ENCODE data around the gene MLLT10.

Gene MLLT10

DNA sequence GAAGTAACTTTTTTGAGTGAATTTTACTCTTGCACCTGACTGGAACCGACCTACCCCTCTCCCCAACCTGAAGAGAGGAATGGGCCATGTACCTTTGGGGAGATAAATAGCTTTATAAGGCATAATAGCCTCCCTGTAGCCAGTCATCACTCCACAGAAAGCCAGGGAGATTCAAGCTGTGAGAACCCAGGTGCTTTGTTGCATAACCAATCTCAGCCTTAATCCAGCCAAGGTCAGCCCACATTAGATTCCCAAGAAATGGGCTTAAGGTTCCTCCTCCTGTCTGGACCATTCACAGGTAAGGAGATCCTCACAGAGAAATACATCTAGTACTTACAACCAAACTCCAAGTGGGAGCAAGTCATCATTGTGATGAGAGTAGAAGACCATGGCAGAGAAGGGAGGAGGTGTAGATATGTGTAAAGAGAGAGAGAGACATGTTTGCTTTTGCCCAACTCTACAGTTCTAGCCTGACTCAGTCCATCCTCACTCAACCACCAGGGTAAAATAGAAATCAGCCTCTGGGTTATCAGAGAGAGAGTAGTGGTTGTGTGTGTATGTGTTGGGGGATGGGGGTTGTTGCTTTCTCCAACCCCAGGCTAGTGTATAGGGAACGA lies 32.2 kb upstream of the MLLT10 start:
- no peak for DNase-seq (ENCODE audit: low spot score)
- no peak overlapping the region for H3K27ac ChIP-seq
- no peak for TF ChIP-seq CTCF (IDR thresholded peaks at IDR 0.05)
- H3K4me3 ChIP-seq: no peak overlapping the region

DNA sequence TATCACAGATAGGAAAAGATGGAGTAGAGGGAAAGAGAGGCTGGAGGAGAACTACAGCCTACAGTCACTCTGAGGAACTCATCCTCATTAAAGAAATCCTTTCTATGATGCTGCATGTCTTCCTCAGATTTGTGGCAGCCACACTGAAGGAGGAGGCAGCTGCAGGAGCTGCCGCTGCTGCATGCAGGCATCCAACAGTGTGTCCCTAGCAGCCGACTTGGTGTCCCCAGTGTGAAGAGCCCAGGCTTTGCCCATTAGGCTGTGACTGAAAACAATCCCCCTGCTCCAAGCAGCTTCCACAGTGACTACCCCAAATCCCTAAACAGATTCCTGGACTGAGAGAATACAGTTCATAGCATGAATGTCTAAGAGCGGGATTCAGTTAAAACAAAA lies 31.7 kb upstream of the MLLT10 start:
- no peak for DNase-seq (ENCODE audit: low spot score)
- TF ChIP-seq CTCF (IDR thresholded peaks at IDR 0.05): no peak
- Histone ChIP-seq H3K4me3 (no peak overlapping the region), H3K27ac (no peak overlapping the region)

DNA sequence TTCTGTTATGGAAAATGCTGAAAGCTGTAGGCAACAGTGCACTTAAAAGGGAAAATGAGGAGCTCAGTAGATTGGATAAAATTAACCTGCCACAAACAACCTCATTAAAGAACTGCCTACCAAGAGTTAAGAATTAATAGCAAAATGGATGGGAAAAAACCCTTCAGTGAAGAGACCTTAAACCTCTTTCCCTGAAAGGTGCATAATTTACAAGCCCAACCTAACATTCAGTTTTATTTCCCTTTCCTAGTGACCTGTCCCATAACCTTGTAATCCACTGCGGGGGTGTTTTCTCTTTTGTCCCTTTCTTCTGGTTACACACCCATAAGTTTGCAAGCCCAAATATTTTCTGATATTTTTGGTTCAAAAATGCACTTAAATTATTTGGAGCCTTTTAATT lies 30.5 kb upstream of the MLLT10 start:
- DNase-seq (ENCODE audit: low spot score): no peak
- Histone ChIP-seq H3K27ac (no peak overlapping the region), H3K4me3 (no peak overlapping the region)
- no peak for TF ChIP-seq CTCF (IDR thresholded peaks at IDR 0.05)

GRCh38 chr10:21505711-21506278 lies 28.2 kb upstream of the MLLT10 start:
- TF ChIP-seq CTCF (IDR thresholded peaks at IDR 0.05): no peak
- H3K4me3 ChIP-seq: no peak overlapping the region
- no peak overlapping the region for H3K27ac ChIP-seq
- DNase-seq (ENCODE audit: low spot score): no peak

GRCh38 chr10:21506351-21506750 lies 27.7 kb upstream of the MLLT10 start:
- Histone ChIP-seq H3K4me3 (no peak overlapping the region), H3K27ac (no peak overlapping the region)
- TF ChIP-seq CTCF (IDR thresholded peaks at IDR 0.05): no peak
- DNase-seq (ENCODE audit: low spot score): no peak

DNA sequence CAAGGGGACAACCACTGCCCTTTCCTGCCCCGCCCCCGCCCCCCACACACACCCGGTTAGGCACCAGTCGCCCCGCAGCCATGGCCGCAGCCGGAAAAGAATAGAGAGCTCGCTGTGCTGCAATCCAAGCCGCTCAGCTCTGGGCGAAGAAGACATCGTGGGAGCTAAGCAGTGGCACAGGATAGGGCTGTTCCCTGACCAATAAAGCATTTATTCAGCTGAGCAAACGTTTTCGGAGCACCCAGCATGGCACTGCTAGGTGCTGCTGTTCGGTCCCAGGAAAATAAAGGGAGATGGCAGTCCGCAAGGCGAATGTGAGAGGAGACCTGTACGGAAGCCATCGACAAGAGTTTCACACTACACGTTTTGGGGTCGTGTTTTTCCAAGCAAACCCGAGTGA lies 26.9 kb upstream of the MLLT10 start:
- no peak for DNase-seq (ENCODE audit: low spot score)
- no peak for TF ChIP-seq CTCF (IDR thresholded peaks at IDR 0.05)
- no peak overlapping the region for H3K4me3 ChIP-seq
- H3K27ac ChIP-seq: no peak overlapping the region

DNA sequence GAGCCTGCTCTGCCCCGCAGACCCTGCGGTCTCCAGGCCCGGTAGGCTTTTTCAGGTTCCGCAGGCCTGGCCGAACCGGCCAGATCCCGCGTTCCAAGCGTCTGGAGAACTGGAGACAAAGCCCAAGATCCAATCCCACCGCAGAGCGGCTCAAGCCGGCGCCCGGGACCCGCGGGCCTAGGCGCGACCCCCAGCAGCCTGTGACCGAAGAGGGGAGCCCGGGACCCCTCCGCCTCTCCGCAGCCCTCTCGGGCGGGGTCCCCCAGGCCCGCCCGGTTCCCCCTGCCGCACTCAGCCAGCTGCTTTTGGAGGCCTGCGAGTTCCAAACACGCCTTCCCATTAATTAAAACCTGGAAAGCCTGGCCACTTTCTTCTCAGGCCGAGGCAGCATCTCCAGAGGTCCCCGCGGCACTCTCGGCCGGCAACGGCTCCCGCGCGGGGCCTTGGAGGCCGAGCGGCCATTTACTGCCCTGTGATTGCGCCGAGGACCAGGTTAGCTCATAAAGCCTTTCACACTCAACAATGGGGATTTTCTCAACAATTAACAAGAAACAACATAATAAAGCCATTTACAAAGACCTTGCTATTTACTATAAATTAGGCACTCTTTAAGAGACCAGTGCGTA lies 25.2 kb upstream of the MLLT10 start:
- Histone ChIP-seq H3K27ac (no peak overlapping the region), H3K4me3 (no peak overlapping the region)
- no peak for DNase-seq (ENCODE audit: low spot score)
- no peak for TF ChIP-seq CTCF (IDR thresholded peaks at IDR 0.05)
